Subcutaneous adipose tissue (tissue), 4 donors: ENCODE results near the gene PLSCR1. TPM values are rescaled to one million over a fixed set of nuclear protein-coding genes. Genes with fewer than 3 reads are reported as not detected.

Source experiments
- total RNA-seq, 4 donors: library from RNA; depleted of rRNA; stranded (reverse); fragments of >200 nt; gene quantifications; one replicate each; pipeline ENCODE4 v1.1.0, GENCODE V29; 2016
- TF ChIP-seq, protein P1 (sequence below): fragments of 450-650 bp; IDR thresholded peaks from one replicate; pipeline ENCODE4 v1.5.1; 2016; ENCODE audit warnings: low read depth, mild to moderate bottlenecking, control low read depth, antibody characterized with exemption, moderate library complexity

Gene PLSCR1
- total RNA-seq, 4 donors from 2014 or later: 111 to 182 (median 163) TPM

DNA sequence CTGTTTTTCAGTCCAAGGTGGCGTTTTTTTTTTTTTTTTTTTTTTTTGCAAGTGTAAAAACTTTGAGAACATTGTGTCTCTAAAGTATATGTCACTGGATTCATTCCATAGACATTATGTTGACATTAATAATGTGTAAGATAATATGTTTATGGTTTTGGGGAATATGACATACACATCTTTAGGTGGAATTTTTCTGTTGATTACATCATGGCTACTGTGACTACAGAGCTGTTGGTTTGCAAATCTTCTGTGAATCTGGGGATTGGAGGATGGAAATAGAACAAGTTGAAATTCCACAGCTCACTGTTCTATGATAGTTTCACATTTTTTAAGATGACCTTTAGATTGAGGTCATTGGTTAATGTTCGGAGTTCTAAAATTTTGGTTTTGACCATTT is 50.6 kb downstream of the PLSCR1 start:
- TF ChIP-seq, protein P1, sequence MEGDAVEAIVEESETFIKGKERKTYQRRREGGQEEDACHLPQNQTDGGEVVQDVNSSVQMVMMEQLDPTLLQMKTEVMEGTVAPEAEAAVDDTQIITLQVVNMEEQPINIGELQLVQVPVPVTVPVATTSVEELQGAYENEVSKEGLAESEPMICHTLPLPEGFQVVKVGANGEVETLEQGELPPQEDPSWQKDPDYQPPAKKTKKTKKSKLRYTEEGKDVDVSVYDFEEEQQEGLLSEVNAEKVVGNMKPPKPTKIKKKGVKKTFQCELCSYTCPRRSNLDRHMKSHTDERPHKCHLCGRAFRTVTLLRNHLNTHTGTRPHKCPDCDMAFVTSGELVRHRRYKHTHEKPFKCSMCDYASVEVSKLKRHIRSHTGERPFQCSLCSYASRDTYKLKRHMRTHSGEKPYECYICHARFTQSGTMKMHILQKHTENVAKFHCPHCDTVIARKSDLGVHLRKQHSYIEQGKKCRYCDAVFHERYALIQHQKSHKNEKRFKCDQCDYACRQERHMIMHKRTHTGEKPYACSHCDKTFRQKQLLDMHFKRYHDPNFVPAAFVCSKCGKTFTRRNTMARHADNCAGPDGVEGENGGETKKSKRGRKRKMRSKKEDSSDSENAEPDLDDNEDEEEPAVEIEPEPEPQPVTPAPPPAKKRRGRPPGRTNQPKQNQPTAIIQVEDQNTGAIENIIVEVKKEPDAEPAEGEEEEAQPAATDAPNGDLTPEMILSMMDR: no peak

DNA sequence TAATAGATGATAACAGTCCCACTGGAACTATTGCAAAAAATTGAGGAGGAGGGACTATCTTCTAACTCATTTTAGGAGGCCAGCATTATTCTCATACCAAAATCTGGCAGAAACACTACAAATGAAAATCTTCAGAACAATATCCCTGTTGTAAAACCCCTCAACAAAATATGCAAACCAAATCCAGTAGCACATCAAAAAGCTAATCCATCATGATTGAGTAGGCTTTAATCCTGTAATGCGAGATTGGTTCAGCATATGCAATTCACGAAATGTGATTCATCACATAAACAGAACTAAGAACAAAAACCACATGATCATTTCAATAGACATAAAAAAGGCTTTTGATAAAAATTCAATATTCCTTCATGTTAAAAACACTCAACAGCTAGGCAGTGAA is 51.2 kb downstream of the PLSCR1 start:
- TF ChIP-seq, protein P1: no peak

DNA sequence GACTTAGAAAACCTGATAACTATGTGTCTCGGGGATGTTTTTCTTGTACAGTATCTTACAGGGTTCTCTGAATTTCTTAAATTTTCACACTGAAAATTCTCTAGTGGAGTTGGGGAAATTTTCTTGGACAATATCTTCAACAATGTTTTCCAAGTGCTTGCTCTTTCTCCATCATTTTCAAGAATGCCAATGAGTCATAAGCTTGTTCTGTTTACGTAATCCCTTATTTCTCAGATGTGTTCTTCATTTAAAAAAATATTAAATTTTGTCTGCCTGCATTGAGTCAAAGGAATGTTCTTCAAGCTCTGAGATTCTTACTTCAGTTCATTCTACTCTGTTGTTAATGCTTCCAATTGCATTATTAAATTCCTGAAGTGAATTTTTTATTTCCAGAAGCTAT is 53.1 kb downstream of the PLSCR1 start:
- TF ChIP-seq, protein P1: no peak

DNA sequence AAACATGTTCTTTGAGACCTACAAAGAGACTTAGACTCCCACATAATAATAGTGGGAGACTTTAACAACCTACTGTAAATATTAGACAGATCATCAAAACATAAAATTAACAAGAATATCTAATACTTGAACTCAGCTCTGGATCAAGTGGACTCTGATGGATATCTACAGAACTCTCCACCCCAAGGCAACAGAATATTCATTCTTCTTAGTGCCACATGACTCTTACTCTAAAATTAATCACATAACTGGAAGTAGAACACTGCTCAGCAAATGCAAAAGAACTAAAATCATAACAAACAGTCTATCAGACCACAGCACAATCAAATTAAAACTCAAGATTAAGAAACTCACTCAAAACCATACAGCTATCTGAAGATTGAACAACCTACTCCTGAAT is 59.1 kb downstream of the PLSCR1 start:
- TF ChIP-seq, protein P1: no peak

DNA sequence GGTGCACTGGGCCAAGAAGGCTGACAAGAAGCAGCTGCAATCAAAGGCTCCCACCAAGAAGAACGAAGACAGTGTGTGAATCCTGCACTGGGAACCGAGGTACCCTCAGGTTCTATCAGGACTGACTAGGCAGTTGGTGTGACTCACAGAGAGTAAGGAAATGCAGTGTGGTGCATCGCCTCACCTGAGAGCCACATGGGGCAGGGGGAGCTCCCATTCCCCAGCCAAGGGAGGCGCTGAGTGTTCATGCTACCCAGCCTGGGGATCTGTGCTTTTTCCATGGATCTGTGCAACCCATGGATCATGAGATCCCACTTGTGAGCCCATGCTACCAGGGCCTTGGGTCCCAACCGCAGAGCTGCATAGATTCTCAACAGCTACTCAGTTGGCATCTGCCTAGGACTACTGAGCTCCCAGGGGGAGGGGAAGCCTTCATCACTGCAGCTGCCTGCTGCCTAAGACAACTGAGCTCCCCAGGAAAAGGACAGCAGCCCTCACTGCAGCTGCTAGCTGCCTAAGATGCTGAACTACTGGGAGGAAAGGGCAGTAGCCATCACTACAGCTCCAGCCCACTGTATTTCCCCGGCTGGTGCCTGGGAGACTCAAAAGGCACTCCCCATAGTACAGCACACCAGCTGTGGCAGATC is 68.2 kb downstream of the PLSCR1 start:
- TF ChIP-seq, protein P1: no peak

DNA sequence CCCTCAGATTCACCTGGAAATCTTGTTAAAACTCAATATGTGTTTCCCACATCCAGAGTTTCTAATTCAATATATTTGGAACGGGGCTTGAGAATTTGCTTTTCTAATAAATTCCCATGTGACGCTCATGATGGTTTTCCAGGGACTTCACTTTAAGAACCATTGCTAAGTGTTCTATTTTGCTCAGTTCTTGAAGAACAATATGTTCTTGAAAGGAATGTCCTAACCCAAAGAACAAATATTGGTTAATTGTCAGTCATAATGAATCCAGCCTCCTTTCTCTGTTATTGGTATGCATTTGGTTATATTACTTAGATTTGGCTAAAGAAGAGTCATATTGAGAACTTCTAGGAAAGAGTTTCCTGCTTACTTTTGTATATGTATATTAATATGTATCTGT is 70.7 kb downstream of the PLSCR1 start:
- TF ChIP-seq, protein P1: no peak

DNA sequence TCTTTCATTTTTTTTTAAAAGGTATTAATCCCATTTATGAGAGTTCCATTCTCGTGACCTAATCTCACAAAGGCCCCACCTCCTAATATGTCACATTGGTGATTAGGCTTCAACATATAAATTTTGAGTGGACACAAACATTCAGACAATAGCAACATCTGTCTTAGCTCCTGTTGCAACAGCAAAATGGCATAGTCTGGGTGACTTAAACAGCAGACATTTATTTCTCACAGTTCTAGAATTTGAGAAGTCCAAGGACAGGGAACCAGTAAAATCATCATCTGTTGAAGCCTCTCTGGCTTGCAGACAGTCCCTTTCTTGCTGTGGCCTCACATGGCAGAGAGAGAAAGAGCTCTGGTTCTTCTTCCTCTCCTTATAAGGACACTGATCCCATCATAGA is 71.8 kb downstream of the PLSCR1 start:
- TF ChIP-seq, protein P1: no peak
